ENCODE results near the gene THRAP3.
"Not testable (repeated sequence)": the region's sequence is repeated elsewhere in the genome, so short reads cannot be mapped to it uniquely, and the experiment has no call there.

The THRAP3 gene

GRCh38 chr1:36196805-36197204 is 27.4 kb upstream of the THRAP3 start:
- not testable (repeated sequence) for H3K9me3 Mint-ChIP-seq; DNase-seq; H3K27ac Mint-ChIP-seq; H3K4me1 Mint-ChIP-seq (ENCODE audit: low read depth in 2 of 2); H3K4me3 Mint-ChIP-seq; ATAC-seq (replicated peaks); H3K36me3 Mint-ChIP-seq (ENCODE audit: insufficient read depth)
- H3K27me3 Mint-ChIP-seq = peaks cover 9 to 13% of the 10 kb centered on the region in 2 donors

GRCh38 chr1:36198641-36199040 is 25.6 kb upstream of the THRAP3 start:
- peaks cover 9 to 13% of the 10 kb centered on the region in 2 donors for H3K27me3 Mint-ChIP-seq
- H3K27ac Mint-ChIP-seq = no peak overlapping the region
- no peaks in the 10 kb centered on the region for H3K9me3 Mint-ChIP-seq
- no peaks in the 10 kb centered on the region for H3K4me1 Mint-ChIP-seq (ENCODE audit: low read depth in 2 of 2)
- ATAC-seq (replicated peaks) (no peak), DNase-seq (no peak)
- no peaks in the 10 kb centered on the region for H3K36me3 Mint-ChIP-seq (ENCODE audit: insufficient read depth)
- H3K4me3 Mint-ChIP-seq = no peak overlapping the region

- DNase-seq (no peak), ATAC-seq (replicated peaks) (no peak)
- no peaks in the 10 kb centered on the region for H3K9me3 Mint-ChIP-seq
- peaks cover 9 to 13% of the 10 kb centered on the region in 2 donors for H3K27me3 Mint-ChIP-seq
- H3K27ac Mint-ChIP-seq = no peak overlapping the region
- H3K36me3 Mint-ChIP-seq (ENCODE audit: insufficient read depth) = no peaks in the 10 kb centered on the region
- no peak overlapping the region for H3K4me3 Mint-ChIP-seq
- no peaks in the 10 kb centered on the region for H3K4me1 Mint-ChIP-seq (ENCODE audit: low read depth in 2 of 2)
Measured at GRCh38 chr1:36199934-36200741, 24.1 kb upstream of the THRAP3 start.

GRCh38 chr1:36203027-36203553 is 21.2 kb upstream of the THRAP3 start:
- no peak overlapping the region for H3K4me3 Mint-ChIP-seq
- H3K9me3 Mint-ChIP-seq = no peaks in the 10 kb centered on the region
- DNase-seq = no peak
- peaks cover 9 to 13% of the 10 kb centered on the region in 2 donors for H3K27me3 Mint-ChIP-seq
- ATAC-seq (replicated peaks) = no peak
- H3K36me3 Mint-ChIP-seq (ENCODE audit: insufficient read depth) = peaks cover 3% of the 10 kb centered on the region
- no peaks in the 10 kb centered on the region for H3K4me1 Mint-ChIP-seq (ENCODE audit: low read depth in 2 of 2)
- no peak overlapping the region for H3K27ac Mint-ChIP-seq

- peaks cover 9 to 13% of the 10 kb centered on the region in 2 donors for H3K27me3 Mint-ChIP-seq
- ATAC-seq (replicated peaks) = no peak
- H3K36me3 Mint-ChIP-seq (ENCODE audit: insufficient read depth) = peaks cover 3% of the 10 kb centered on the region
- H3K9me3 Mint-ChIP-seq = no peaks in the 10 kb centered on the region
- no peaks in the 10 kb centered on the region for H3K4me1 Mint-ChIP-seq (ENCODE audit: low read depth in 2 of 2)
- no peak overlapping the region for H3K27ac Mint-ChIP-seq
- no peak for DNase-seq
- H3K4me3 Mint-ChIP-seq = no peak overlapping the region
Measured at GRCh38 chr1:36203554-36204346, 20.5 kb upstream of the THRAP3 start.

- no peak overlapping the region for H3K4me3 Mint-ChIP-seq
- DNase-seq (no peak), ATAC-seq (replicated peaks) (no peak)
- no peaks in the 10 kb centered on the region for H3K9me3 Mint-ChIP-seq
- H3K27me3 Mint-ChIP-seq = peaks cover 9 to 15% of the 10 kb centered on the region in 2 donors
- H3K36me3 Mint-ChIP-seq (ENCODE audit: insufficient read depth) = peaks cover 3% of the 10 kb centered on the region
- no peak overlapping the region for H3K27ac Mint-ChIP-seq
- H3K4me1 Mint-ChIP-seq (ENCODE audit: low read depth in 2 of 2) = no peaks in the 10 kb centered on the region
Measured at GRCh38 chr1:36204347-36204909, 19.8 kb upstream of the THRAP3 start.

- H3K4me3 Mint-ChIP-seq = no peak overlapping the region
- peaks cover 6% of the 10 kb centered on the region for H3K36me3 Mint-ChIP-seq (ENCODE audit: insufficient read depth)
- no peak for DNase-seq
- no peaks in the 10 kb centered on the region for H3K9me3 Mint-ChIP-seq
- H3K27me3 Mint-ChIP-seq = peaks cover 0 to 8% of the 10 kb centered on the region in 2 donors
- H3K27ac Mint-ChIP-seq = no peak overlapping the region
- ATAC-seq (replicated peaks) = no peak
- H3K4me1 Mint-ChIP-seq (ENCODE audit: low read depth in 2 of 2) = no peaks in the 10 kb centered on the region
Measured at GRCh38 chr1:36206323-36206858, 17.9 kb upstream of the THRAP3 start.

- H3K27me3 Mint-ChIP-seq = peaks cover 0 to 8% of the 10 kb centered on the region in 2 donors
- ATAC-seq (replicated peaks) (no peak), DNase-seq (no peak)
- no peak overlapping the region for H3K4me3 Mint-ChIP-seq
- H3K36me3 Mint-ChIP-seq (ENCODE audit: insufficient read depth) = peaks cover 6% of the 10 kb centered on the region
- H3K4me1 Mint-ChIP-seq (ENCODE audit: low read depth in 2 of 2) = no peaks in the 10 kb centered on the region
- no peaks in the 10 kb centered on the region for H3K9me3 Mint-ChIP-seq
- H3K27ac Mint-ChIP-seq = no peak overlapping the region
Measured at GRCh38 chr1:36207339-36207738, 16.9 kb upstream of the THRAP3 start.

- DNase-seq (no peak), ATAC-seq (replicated peaks) (no peak)
- H3K9me3 Mint-ChIP-seq = no peaks in the 10 kb centered on the region
- H3K27me3 Mint-ChIP-seq = peaks cover 0 to 8% of the 10 kb centered on the region in 2 donors
- no peak overlapping the region for H3K4me3 Mint-ChIP-seq
- peaks cover 6% of the 10 kb centered on the region for H3K36me3 Mint-ChIP-seq (ENCODE audit: insufficient read depth)
- H3K4me1 Mint-ChIP-seq (ENCODE audit: low read depth in 2 of 2) = no peaks in the 10 kb centered on the region
- no peak overlapping the region for H3K27ac Mint-ChIP-seq
Measured at GRCh38 chr1:36208978-36209703, 15.1 kb upstream of the THRAP3 start.

- Mint-ChIP-seq H3K27ac (no peak overlapping the region), H3K4me1 (ENCODE audit: low read depth in 2 of 2) (no peaks in the 10 kb centered on the region), H3K27me3 (peaks cover 0 to 8% of the 10 kb centered on the region in 2 donors), H3K36me3 (ENCODE audit: insufficient read depth) (peaks cover 6% of the 10 kb centered on the region), H3K9me3 (no peaks in the 10 kb centered on the region), H3K4me3 (no peak overlapping the region)
- DNase-seq (no peak), ATAC-seq (replicated peaks) (no peak)
Measured at GRCh38 chr1:36211307-36211706, 12.9 kb upstream of the THRAP3 start.

- DNase-seq (no peak), ATAC-seq (replicated peaks) (no peak)
- Mint-ChIP-seq H3K9me3 (no peaks in the 10 kb centered on the region), H3K36me3 (ENCODE audit: insufficient read depth) (peaks cover 4% of the 10 kb centered on the region), H3K4me3 (no peak overlapping the region), H3K4me1 (ENCODE audit: low read depth in 2 of 2) (no peaks in the 10 kb centered on the region), H3K27ac (no peak overlapping the region), H3K27me3 (peaks cover 0 to 8% of the 10 kb centered on the region in 2 donors)
Measured at GRCh38 chr1:36211841-36212240, 12.4 kb upstream of the THRAP3 start.

- DNase-seq = no peak
- H3K4me3 Mint-ChIP-seq = no peak overlapping the region
- H3K9me3 Mint-ChIP-seq = no peaks in the 10 kb centered on the region
- no peaks in the 10 kb centered on the region for H3K4me1 Mint-ChIP-seq (ENCODE audit: low read depth in 2 of 2)
- no peak overlapping the region for H3K27ac Mint-ChIP-seq
- no peak for ATAC-seq (replicated peaks)
- peaks cover 0 to 8% of the 10 kb centered on the region in 2 donors for H3K27me3 Mint-ChIP-seq
- H3K36me3 Mint-ChIP-seq (ENCODE audit: insufficient read depth) = peaks cover 3% of the 10 kb centered on the region
Measured at GRCh38 chr1:36212782-36213181, 11.5 kb upstream of the THRAP3 start.

- no peaks in the 10 kb centered on the region for H3K27me3 Mint-ChIP-seq
- no peak overlapping the region for H3K4me3 Mint-ChIP-seq
- ATAC-seq (replicated peaks) = no peak
- no peak overlapping the region for H3K27ac Mint-ChIP-seq
- no peaks in the 10 kb centered on the region for H3K36me3 Mint-ChIP-seq (ENCODE audit: insufficient read depth)
- H3K9me3 Mint-ChIP-seq = no peaks in the 10 kb centered on the region
- no peak for DNase-seq
- H3K4me1 Mint-ChIP-seq (ENCODE audit: low read depth in 2 of 2) = no peaks in the 10 kb centered on the region
Measured at GRCh38 chr1:36217670-36218069, 6.6 kb upstream of the THRAP3 start.

Measured in effector memory CD8-positive, alpha-beta T cell (primary cell).